ENCODE measurements around the gene ADAD2. TPM values are rescaled to one million over a fixed set of nuclear protein-coding genes. Genes with fewer than 3 reads are reported as not detected.

Gene ADAD2
- total and polyA plus RNA-seq, 9 of the 15 experiments (the other 6 are each of a cell fraction or from before 2014, with no cell fraction given) = 0.07 TPM; not detected in 8

DNA sequence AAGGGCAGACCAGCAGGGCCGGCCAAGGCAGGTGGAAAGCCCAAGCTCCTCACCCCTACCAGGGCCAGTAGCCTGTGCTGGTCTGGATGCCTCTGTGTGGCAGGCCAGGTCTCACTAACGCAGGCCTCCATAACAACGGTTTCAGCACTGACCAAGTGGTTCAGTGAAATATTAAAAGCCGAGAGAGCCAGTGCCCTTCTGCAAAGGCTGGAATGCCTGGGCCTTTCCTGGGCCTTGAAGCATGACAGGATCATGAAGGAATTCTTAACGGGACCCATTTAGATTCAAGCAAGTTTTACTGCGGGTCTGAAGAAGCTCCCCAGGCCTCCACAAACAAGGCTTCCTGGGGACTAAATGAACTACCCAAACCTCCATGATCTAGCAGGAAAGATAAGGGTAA lies 16.3 kb downstream of the ADAD2 start:
- no peak for FAIRE-seq
- 10% methylated on average over 6 of the region's 6 CpGs for WGBS (ENCODE audit: insufficient coverage, low coverage, missing lambda C conversion rate)

More for the DNA sequence above, 16.3 kb downstream of the ADAD2 start:
- Histone ChIP-seq H4K20me1 (replicated peaks; ENCODE audit: control insufficient read depth, insufficient read depth, low read length) (no peaks in the 10 kb centered on the region), H3K4me3 (no peak overlapping the region), H3K27ac (ENCODE audit: extremely low read depth, low read depth, low read length) (no peak overlapping the region), H3K27me3 (ENCODE audit: control insufficient read depth in 2 of 2, insufficient read depth in 2 of 2, low read length in 2 of 2) (peaks cover 10 to 29% of the 10 kb centered on the region in 2 experiments; a peak in 4 of 5 replicates), H2AFZ (ENCODE audit: low read depth, low read length) (no peak overlapping the region), H3K36me3 (ENCODE audit: control insufficient read depth, insufficient read depth, low read length) (no peaks in the 10 kb centered on the region), H3K9me3 (replicated peaks; ENCODE audit: control insufficient read depth, insufficient read depth, low read depth, low read length) (no peaks in the 10 kb centered on the region), H3K9me1 (ENCODE audit: control insufficient read depth, insufficient read depth, low read length) (no peaks in the 10 kb centered on the region), H3K4me2 (ENCODE audit: insufficient read depth, low read length) (no peak overlapping the region), H3K79me2 (ENCODE audit: control insufficient read depth, insufficient read depth, low read length) (no peaks in the 10 kb centered on the region), H3K9ac (ENCODE audit: insufficient read depth in 1 of 2, low read depth in 2 of 2, low read length in 2 of 2) (no peak overlapping the region), H3K4me1 (replicated peaks in 1 of 2; ENCODE audit: control insufficient read depth in 2 of 2, insufficient read depth in 2 of 2, low read length in 2 of 2) (peaks cover 6 to 16% of the 10 kb centered on the region in 2 experiments; a peak in 4 of 5 replicates)
- ChIA-PET POLR2A (interaction anchor here (0.8 to 1.1 kb wide), 5 partner anchors 8 to 21 kb away, joined by 3 to 5 read pairs (median 4); no protein-coding TSS in a partner anchor), CTCF (ENCODE audit: low intra/inter-chr PET ratio) (interaction anchor here (0.6 kb wide), 1 partner anchor 494 kb away, joined by 7 read pairs; no protein-coding TSS in a partner anchor)
- no TSS peak for BruUV-seq (replicated peaks)
- in situ Hi-C loops (cut with MboI) = no loop called here
- intact Hi-C loops (cut with micrococcal nuclease) = no loop called here
- peak; percentile 17; the same call in 2 of the 3 replicates for ATAC-seq
- TF ChIP-seq TAF15 (IDR thresholded peaks at IDR 0.05; ENCODE audit: low read depth, low read length) = no peak
- TF ChIP-seq, protein P1, sequence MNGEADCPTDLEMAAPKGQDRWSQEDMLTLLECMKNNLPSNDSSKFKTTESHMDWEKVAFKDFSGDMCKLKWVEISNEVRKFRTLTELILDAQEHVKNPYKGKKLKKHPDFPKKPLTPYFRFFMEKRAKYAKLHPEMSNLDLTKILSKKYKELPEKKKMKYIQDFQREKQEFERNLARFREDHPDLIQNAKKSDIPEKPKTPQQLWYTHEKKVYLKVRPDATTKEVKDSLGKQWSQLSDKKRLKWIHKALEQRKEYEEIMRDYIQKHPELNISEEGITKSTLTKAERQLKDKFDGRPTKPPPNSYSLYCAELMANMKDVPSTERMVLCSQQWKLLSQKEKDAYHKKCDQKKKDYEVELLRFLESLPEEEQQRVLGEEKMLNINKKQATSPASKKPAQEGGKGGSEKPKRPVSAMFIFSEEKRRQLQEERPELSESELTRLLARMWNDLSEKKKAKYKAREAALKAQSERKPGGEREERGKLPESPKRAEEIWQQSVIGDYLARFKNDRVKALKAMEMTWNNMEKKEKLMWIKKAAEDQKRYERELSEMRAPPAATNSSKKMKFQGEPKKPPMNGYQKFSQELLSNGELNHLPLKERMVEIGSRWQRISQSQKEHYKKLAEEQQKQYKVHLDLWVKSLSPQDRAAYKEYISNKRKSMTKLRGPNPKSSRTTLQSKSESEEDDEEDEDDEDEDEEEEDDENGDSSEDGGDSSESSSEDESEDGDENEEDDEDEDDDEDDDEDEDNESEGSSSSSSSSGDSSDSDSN (IDR thresholded peaks at IDR 0.05; ENCODE audit: borderline replicate concordance in 1 of 2, low read depth in 2 of 2, low read length in 2 of 2) = no peak
- TF ChIP-seq, protein P2, sequence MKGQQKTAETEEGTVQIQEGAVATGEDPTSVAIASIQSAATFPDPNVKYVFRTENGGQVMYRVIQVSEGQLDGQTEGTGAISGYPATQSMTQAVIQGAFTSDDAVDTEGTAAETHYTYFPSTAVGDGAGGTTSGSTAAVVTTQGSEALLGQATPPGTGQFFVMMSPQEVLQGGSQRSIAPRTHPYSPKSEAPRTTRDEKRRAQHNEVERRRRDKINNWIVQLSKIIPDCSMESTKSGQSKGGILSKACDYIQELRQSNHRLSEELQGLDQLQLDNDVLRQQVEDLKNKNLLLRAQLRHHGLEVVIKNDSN (CRISPR knock-in tag; IDR thresholded peaks at IDR 0.05) = no peak
- TF ChIP-seq NFXL1 (CRISPR knock-in tag; IDR thresholded peaks at IDR 0.05) = no peak
- TF ChIP-seq ZNF436 (CRISPR knock-in tag; IDR thresholded peaks at IDR 0.05) = no peak
- TF ChIP-seq, protein P3, sequence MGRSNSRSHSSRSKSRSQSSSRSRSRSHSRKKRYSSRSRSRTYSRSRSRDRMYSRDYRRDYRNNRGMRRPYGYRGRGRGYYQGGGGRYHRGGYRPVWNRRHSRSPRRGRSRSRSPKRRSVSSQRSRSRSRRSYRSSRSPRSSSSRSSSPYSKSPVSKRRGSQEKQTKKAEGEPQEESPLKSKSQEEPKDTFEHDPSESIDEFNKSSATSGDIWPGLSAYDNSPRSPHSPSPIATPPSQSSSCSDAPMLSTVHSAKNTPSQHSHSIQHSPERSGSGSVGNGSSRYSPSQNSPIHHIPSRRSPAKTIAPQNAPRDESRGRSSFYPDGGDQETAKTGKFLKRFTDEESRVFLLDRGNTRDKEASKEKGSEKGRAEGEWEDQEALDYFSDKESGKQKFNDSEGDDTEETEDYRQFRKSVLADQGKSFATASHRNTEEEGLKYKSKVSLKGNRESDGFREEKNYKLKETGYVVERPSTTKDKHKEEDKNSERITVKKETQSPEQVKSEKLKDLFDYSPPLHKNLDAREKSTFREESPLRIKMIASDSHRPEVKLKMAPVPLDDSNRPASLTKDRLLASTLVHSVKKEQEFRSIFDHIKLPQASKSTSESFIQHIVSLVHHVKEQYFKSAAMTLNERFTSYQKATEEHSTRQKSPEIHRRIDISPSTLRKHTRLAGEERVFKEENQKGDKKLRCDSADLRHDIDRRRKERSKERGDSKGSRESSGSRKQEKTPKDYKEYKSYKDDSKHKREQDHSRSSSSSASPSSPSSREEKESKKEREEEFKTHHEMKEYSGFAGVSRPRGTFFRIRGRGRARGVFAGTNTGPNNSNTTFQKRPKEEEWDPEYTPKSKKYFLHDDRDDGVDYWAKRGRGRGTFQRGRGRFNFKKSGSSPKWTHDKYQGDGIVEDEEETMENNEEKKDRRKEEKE (IDR thresholded peaks at IDR 0.05; ENCODE audit: borderline replicate concordance in 1 of 2, control insufficient read depth in 1 of 2, low read depth in 2 of 2, low read length in 1 of 2) = no peak
- TF ChIP-seq, protein P4, sequence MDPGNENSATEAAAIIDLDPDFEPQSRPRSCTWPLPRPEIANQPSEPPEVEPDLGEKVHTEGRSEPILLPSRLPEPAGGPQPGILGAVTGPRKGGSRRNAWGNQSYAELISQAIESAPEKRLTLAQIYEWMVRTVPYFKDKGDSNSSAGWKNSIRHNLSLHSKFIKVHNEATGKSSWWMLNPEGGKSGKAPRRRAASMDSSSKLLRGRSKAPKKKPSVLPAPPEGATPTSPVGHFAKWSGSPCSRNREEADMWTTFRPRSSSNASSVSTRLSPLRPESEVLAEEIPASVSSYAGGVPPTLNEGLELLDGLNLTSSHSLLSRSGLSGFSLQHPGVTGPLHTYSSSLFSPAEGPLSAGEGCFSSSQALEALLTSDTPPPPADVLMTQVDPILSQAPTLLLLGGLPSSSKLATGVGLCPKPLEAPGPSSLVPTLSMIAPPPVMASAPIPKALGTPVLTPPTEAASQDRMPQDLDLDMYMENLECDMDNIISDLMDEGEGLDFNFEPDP (CRISPR knock-in tag; IDR thresholded peaks at IDR 0.05) = no peak
- DNase-seq (ENCODE audit: extremely low read depth in 1 of 4, low spot score in 3 of 4) = no peak

Data from K562 (cell line).